GM18517 (cell line): ENCODE measurements around the gene KRTDAP.

Experiments used
- ATAC-seq: cut with Tn5 transposase; IDR thresholded peaks from one replicate; pipeline ENCODE4 v1.9.1; 2021; ENCODE audit warnings: mild to moderate bottlenecking, moderate library complexity; ENCODE audit not compliant: unreplicated experiment

Gene KRTDAP

DNA sequence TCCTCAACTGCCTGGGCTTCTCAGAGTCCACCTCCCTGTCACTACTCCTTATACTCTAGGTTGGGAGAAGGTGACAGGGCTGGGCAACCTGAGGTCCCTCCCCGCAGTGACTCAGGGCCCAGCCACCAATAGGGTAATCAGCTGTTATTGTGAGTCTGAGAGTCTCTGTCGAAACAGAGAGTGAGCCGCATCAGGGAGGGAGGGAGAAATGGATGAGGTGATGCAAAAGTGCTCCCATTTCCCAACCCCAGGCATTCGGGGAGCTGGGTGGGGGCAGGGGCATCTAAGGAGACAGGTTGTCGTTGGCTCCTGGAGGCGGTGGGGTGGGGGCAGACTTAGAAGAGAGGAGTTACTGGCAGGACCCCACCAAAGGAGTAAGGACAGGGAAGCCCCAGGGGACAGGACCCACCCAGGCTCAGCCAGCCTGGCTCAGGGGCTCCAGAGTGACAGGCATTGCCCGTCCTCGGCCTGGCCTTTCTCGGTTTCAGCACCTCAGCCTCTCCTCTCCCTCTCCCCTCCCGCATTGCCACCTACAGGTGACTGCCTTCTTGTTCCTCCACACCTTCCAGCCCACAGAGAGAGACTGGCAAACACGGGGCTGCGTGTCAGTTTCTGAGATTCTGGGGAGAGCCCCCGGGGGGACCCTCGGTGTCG lies 23.5 kb upstream of the KRTDAP start, which contains the start of gene DMKN:
TSS of gene DMKN (minus strand) at position 22 of the 654 bp plus-strand sequence. CDS start 174 bp downstream, outside the sequence.
- no peak for ATAC-seq

DNA sequence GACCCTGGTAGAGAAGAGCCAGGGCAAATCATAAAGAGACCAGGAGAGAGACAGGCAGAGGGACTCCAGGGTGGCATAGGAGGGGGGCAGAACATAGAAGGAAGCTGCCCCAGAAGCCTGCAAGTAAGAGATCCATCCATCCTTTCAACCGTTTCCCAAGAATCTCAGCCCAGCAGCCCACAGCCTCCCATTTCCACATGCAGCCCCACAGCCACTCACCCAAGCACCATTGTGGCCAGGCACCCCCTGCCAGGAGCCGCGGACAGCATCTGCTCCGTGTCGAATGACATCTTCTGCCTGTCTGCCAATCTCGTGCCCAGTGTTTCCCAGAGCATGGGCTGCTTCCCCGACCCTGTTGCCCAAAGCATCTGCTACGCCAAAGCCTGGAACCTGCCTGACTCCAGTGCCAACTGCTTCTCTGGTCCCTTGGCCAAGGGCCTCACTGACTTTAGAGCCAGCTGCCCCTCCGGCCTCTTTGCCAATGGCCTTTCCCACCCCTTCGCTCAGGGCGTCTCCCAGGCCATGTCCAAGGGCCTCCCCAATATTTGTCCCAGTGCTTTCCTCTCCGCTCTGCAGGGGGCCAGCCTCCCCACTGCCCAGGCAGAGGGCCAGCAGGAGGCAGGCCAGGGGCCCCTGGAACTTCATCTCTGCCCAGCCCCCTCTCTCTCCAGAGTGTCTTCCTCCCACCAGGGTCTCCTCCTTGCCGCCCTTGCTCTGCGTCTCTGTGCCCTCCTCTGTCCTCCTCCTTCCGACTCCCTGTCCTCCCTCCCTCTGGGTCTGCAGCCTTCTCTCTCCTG lies 22.8 kb upstream of the KRTDAP start:
- no peak for ATAC-seq

DNA sequence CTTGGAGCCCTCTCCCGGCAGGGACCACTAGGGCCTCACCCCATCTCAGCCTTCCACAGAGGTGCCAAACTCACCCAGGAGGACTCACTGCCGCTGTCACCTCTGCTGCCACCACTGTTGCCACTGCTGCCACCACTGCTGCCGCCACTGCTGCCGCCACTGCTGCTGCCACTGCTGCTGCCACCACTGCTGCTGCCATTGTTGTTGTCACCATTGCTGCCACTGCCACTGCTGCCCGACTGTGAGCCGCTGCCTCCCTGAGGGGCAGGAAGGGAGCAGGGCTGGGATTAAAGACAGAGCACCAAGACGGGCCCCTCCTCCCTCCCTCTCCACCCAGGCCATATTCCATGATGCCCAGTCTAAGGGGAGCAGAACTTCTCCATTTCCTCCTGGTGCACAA lies 21.1 kb upstream of the KRTDAP start:
- no peak for ATAC-seq

DNA sequence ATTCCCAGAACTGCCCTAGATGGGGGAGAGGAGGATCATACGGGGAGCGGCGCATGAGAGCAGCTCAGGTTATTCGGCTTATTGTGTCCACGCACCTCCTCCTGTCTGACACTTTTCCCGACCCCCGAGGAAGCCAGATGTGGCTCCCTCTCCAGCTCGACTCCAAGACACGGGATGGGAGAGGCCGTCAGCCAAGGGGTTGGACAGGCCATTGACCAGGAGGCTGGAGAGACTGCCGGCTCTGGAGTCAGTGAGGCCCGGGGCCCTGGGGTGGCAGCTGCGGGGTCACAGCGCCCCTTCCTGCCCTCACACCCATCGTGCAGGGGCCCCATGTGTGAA lies 20.3 kb upstream of the KRTDAP start:
- ATAC-seq, result no peak

DNA sequence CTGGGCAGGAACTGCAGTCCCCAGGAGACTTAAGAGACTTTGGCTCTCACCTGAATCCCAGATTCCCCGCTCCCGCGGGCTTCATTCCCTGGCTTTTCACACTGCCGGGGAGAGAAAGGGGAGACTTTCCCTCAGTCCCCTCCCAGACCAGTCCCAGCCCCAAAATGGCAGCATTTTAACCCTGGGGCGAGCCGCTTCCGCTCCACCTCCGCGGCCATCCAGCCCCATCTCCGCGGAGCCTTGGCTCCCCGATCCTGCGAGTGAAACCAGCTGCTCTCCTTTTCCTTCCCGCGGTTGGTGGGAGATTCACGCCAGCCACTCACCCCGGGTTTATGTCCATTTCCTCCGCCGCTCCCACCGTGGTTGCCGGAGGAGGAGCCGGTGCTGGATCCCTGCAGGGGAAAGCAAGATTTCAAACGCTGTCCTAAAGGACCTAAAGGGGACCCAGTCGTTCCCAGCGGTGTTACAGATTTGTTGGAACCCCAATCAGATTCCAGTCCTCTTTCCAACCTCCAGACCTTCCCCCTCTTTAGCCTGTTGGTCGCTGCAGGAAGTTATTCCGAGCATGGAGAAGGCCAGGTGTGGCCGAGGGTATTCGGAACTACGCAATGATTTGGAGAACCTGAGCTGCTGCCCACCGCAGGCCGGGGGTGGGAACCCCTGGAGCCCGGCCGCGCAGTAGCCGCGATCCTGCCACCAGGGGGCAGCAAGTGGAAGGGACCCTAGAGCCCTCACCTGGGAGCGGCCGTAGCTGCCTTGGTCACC lies 19.8 kb upstream of the KRTDAP start:
- ATAC-seq, result no peak

DNA sequence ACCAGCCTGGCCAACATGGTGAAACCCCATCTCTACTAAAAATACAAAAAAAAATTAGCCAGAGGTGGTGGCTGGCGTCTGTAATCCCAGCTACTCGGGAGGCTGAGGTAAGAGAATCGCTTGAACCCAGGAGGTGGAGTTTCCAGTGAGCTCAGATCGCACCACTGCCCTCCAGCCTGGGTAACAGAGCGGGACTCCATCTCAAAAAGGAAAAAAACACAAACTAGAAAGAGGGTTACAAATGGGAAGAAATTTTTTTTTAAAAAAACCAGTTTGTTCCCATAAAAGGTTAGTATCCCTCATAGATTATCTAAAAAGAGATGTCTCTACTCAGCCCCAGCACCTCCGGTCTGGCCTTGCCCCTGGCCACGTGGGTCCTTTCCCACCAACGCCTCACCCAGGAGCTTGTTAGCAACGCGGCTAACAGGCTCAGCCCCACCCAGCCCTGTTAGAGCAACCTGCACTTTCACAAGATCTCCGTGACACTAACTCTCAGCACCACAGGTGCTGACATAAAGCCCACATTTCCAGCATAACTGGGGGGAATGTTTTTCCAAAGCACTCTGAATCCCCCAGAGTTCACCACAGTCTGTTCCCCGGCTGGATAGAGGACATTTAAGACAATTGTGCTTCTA lies 18.9 kb upstream of the KRTDAP start:
- no peak for ATAC-seq

DNA sequence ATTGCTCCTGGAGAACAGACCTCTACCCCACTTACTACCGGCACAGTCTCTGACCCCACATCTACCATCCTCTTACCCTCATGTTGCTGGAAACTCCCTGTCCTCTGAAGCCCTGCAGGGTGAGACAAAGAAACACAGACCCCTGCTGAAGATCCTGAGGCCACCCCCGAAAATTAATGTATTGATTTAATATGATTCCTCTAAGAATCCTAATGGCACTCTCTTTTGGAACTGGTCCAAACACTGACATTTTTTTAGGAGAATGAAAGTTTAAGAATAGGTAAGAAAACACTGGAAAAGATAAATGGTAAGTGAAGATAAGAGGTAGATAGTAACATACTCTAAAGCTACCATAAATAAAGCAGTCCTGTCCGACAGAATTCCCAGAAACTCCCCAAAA lies 17.9 kb upstream of the KRTDAP start:
- no peak for ATAC-seq

DNA sequence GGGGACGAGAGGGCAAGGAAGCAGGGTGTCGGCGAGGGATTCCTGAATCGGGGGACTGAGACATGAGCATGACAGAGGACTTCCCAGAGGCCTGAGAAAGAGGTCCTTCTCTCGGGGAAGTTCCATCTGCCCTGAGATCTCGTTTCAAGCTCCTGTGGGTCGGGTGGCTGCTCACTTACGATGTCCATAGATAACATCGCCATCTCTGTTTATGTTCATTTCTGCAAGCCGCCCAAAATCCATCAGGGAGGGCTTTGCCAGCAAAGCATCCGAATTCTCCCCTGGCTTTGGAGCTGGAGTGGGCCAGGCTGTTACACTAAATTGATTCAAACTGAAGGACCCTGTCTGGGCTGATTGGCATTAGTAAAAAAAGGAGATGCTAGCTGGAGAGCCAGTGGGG lies 17.3 kb upstream of the KRTDAP start:
- ATAC-seq, result no peak

DNA sequence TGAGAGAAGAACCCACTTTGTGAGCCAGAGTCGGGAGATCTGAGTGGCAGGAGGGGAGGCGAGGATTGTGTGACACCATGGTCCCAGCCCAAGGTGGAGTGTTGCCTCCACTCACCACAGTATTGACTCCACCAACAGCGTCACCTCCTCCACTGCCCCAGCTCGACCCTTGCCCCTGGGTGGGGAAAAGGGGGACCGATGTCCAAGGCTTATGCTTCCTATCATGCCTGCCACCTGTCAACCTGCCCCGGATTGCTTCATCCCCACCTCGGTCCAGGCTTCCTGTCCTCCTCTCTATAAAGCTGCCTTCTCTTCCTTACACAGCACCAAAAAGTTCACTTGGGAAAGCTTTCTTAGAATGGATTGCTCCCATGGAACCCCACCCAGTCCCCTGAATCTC lies 15.7 kb upstream of the KRTDAP start:
- ATAC-seq, result no peak

DNA sequence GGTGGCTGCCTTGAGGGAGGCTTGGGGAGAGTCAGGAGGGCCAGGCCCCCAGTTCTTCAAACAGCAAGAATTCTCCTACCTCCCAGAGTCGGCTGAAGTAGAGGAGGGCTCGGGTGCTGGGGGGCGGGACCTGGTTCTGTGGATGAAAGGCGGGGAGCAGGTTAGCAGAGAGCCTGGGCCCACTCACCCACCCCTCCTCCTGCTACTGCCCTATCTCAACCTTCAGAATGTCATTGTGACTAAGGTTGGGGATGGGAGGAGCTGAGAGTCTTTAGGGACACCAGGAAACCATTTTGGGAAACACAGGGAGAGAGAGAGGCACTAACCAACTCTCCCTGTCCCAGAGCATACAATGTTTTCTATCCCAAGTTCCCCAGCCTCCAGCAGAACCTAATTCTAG lies 12.5 kb upstream of the KRTDAP start:
- ATAC-seq, result no peak

DNA sequence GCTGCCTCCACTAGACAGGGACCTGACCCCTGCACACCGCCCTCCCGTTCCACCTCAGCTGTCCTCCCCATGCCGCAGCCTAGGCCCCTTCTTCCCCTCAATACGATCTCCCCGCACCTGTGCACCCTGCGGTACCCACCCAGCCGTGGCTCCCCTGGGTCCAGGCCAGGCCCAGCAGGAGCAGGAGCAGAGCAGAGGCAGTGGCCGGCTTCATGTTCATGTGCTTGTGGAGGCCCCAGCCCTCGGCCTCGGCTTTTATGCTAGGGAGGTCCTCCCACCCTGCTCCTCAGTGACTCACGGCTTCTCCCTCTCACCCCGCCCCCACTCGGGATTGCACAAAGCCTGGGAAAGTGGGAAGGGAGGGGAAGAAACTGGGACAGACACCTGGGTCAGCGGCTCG lies 11.4 kb upstream of the KRTDAP start:
- ATAC-seq, result no peak

DNA sequence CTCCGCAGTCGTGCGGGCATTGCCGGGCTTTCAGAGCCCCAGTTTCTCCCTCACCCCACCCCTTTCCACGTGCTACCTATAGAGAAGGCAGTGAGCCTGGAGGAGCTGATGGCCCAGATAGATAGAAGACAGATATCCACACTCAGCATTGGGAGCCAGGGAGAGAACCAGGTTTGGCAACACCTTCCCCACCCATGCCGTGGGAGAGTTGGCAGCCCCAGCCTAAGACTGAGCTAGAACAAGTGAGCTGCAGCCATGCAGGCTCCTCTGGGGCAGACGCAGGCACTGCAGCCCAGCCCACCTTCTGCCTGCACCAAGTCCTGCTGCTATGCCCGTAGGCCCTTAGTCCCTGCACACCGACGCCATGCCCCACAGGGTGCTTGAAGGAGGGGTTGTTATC lies 10.3 kb upstream of the KRTDAP start:
- no peak for ATAC-seq

DNA sequence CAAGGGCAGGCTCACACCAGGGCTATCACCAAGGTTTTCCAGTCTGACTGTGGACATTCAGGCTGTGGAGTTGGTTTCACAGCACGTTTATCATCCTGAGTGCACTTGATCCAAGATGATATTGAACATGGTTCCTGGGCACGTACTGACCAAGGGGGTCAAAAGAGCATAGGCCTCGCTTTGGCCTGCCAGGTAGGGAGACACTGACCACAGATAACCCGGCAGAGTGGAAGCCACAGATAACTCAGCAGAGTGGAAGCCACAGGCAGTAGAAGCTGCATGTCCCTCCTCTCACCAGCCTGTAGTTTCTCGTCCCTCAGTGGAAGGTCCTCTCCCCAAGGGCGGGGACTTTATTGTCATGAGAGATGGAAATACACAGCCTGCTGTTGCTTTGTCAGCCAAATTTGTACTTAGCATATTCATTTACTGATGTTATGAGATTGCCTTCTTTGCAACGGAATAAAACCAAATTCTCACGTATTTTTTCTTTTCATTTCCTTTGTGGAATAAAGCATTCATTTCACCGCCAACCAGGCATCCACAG lies 8.8 kb upstream of the KRTDAP start:
- no peak for ATAC-seq

DNA sequence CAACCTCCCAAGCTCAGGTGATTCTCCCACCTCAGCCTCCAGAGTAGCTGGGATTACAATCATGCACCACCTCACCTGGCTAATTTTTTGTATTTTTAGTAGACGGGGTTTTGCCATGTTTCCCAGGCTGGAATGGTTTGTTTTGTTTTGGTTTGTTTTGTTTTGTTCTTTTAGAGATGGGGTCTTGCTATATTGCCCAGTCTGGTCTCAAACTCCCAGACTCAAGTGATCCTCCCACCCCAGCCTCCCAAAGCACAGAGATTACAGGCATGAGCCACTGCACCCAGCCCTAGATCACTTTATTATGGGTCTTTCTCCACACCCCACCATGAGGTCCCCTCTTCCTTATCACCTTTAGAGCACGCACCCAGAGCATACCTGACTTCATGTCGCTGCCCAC lies 8.0 kb upstream of the KRTDAP start:
- no peak for ATAC-seq

DNA sequence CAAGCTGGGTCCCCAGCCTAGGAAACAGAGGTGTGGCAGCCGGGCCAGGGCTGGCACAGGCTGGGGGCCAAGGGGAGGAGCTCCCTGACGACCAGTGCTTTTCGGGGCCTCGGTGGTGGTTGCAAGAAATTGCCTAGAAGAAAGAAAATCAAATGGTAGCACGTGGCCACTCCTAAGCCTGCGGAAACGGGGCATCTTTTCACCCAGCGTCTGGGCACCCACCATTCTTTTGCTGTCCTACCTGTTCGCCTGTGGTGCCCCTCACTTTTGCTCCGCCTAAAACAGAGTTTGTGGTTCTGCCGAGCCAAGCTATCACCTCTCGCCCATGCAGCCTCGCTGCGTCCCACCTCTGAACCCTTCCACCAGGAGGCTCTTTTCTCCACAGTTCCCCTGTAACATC lies 7.1 kb upstream of the KRTDAP start:
- no peak for ATAC-seq

DNA sequence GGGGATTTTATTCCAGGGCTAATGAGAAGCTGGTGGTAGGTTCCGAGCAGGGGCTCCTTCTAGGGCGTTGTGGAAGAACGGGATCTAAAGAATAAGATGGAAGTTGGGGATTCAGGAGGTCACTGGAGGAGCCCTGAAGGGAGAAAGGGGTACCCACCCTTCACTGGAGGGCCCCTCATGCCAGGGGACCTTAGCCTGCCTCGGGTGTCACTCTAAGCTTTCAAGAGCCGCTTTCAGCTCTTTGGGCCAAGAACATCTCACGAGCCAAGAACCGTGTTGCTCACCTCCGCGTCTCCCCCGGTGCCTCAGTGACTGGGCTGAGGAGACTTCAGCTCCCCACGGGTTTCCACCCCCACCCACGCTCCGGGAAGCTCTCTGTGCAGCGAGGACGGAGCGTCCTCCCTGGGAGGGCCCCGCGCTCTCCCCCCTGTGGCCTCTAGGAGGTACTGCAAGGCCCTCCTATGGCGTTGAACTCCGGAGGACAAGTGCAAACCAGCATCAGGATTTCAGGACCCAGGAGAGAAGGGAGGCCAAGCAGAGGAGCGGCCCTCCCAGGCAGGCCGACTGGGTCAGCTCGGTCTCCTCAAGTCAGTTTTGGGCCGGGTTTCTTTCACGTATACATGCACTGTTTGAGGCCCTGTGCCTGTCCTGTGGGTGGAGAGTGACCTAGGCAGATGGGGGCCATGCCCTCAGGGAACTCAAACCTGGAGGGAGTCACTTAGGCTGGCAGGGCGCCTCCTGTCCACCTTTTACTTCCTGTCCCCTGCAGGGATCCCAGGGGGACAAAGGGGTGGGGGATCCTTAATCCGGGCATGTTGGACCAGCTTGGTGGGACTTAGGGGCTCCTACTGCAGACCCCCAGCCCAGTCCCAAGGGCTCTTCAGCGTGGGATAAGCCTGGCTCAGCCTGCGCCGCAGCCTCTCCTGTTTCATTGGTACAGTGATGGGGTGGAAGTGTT lies 5.1 kb upstream of the KRTDAP start:
- ATAC-seq, result no peak

DNA sequence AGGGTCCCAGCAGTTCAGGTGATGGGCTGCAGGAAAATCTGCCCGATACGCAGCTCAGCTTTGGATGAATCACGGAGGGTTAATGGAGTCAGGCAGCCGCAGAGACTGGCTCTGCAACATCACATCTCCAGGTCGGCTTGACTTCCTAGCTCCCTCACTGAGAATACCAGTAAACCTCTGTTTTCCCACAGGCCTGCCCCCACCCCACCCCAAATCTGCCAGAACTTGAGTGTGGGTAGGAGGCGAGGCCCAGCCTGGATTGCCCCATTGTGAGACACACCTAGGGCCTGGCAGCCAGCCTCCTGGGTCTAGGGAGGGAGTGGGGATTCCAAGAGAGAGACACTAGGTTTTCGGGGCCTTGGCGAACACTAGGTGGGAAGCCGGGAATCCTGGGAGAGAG lies 3.7 kb upstream of the KRTDAP start:
- ATAC-seq, result no peak

DNA sequence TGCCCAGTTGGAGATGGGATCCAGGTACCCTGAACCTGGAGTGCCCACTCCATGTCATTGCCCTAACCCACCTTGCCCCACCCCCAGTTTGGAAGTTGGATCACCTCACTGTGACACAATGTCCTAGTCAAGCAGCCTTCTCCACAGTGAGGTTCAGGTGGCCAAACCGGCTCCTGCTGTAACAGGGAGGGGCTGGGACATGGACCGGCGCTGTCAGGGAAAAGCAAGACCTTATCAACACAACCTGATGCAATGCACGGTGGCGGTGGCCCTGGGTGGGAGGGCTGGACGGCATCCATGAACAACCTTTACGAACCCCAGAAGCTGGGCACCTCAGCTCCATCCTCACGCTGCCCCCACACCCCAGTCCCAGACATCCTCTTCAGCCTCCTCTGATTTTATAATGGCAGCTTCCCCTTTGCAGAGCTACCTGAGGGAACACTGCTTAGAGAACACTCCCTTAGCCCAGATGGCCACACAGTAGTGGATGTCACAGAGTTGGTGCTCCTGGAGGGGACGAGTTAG lies 1.6 kb upstream of the KRTDAP start:
- ATAC-seq, result no peak

DNA sequence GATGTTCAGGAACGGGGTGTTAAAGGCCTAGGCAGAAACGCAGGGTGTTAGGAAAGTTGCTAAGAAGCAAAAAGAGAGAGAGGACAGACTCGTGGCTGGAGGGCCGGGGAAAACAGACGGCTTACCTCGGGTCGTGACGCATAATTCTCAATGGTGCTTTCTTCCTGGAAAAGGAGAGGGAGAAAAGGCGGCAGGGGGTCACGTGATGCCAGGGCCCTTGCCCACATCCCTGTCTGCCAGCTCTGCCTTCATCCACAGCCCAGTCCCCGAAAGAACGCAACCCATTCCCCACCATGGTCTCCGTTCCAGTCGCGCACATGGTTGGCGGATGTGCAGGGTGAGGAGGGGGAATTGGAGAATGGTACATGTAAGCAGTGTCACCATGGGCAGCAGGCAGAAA lies 1.6 kb downstream of the KRTDAP start:
- no peak for ATAC-seq

DNA sequence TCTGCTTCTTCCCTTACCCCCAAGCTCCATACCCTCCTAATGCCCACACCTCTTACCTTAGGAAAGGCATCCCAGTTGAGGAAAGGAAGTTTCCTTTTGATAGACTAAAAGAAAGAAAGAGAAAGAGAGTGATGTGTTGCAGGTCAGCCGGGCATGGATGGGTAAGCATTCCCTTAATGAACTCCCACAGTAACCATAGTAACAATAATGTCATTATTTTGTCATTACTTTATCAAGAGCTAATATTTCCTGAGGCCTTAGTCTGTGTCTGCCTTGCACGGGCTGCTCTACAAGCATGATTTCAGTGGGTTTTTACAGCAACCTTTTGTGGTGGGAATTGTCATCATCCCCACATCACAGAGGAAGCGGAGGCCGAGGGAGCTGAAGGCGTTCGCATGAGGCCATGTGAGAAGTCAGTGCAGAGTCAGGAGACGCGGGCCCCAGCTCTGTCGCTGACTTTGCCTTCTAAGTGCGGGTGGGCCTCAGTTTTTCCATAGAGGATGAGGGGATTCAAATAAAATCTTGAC lies 2.5 kb downstream of the KRTDAP start:
- ATAC-seq, result no peak
